ENCODE results near the gene OSBPL2. TPM values are rescaled to one million over a fixed set of nuclear protein-coding genes. Genes with fewer than 3 reads are reported as not detected.

The OSBPL2 gene
- polyA plus RNA-seq, 1 donor (not counting 4 experiments of a cell fraction or from before 2014, with no cell fraction given), result 15.9 TPM

GRCh38 chr20:62322492-62323041, 84.2 kb downstream of the OSBPL2 start:
- Histone ChIP-seq H3K27me3 (ENCODE audit: control insufficient read depth, extremely low read depth, insufficient read depth, low read length) (no peaks in the 10 kb centered on the region), H3K79me2 (ENCODE audit: control insufficient read depth, insufficient read depth, low read length) (no peaks in the 10 kb centered on the region), H3K27ac (ENCODE audit: control insufficient read depth, insufficient read depth, low read length) (no peak overlapping the region), H4K20me1 (ENCODE audit: control insufficient read depth, extremely low read depth, insufficient read depth, low read length) (peaks cover 4% of the 10 kb centered on the region), H3K4me3 (ENCODE audit: control insufficient read depth in 2 of 3, extremely low read depth in 1 of 3, insufficient read depth in 2 of 3, low read depth in 1 of 3, low read length in 3 of 3) (no peak overlapping the region), H3K9me3 (ENCODE audit: control insufficient read depth, low read depth, low read length) (no peaks in the 10 kb centered on the region), H3K4me1 (ENCODE audit: control insufficient read depth, extremely low read depth, insufficient read depth, low read length) (peaks cover under 1% of the 10 kb centered on the region), H2AFZ (ENCODE audit: control insufficient read depth, low read length) (no peak overlapping the region), H3K4me2 (ENCODE audit: control insufficient read depth, extremely low read depth, insufficient read depth, low read depth, low read length) (no peak overlapping the region), H3K36me3 (ENCODE audit: control insufficient read depth in 2 of 2, extremely low read depth in 1 of 2, insufficient read depth in 2 of 2, low read length in 2 of 2) (peaks cover 43 to 46% of the 10 kb centered on the region in 2 experiments), H3K9me1 (ENCODE audit: control insufficient read depth, extremely low read depth, insufficient read depth, low read length) (no peaks in the 10 kb centered on the region), H3K9ac (ENCODE audit: control insufficient read depth, extremely low read depth, insufficient read depth, low read length) (no peak overlapping the region)
- DNase-seq (ENCODE audit: low read depth, low spot score) (no peak), FAIRE-seq (no peak)
- no peak for TF ChIP-seq EZH2 (IDR thresholded peaks at IDR 0.05; ENCODE audit: low read length)
- TF ChIP-seq, protein P1, sequence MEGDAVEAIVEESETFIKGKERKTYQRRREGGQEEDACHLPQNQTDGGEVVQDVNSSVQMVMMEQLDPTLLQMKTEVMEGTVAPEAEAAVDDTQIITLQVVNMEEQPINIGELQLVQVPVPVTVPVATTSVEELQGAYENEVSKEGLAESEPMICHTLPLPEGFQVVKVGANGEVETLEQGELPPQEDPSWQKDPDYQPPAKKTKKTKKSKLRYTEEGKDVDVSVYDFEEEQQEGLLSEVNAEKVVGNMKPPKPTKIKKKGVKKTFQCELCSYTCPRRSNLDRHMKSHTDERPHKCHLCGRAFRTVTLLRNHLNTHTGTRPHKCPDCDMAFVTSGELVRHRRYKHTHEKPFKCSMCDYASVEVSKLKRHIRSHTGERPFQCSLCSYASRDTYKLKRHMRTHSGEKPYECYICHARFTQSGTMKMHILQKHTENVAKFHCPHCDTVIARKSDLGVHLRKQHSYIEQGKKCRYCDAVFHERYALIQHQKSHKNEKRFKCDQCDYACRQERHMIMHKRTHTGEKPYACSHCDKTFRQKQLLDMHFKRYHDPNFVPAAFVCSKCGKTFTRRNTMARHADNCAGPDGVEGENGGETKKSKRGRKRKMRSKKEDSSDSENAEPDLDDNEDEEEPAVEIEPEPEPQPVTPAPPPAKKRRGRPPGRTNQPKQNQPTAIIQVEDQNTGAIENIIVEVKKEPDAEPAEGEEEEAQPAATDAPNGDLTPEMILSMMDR (optimal IDR thresholded peaks at IDR 0.05 in 1 of 3, IDR thresholded peaks at IDR 0.05 in 1 of 3, conservative IDR thresholded peaks at IDR 0.05 in 1 of 3; ENCODE audit: extremely low read depth in 1 of 3, insufficient read depth in 2 of 3, low read length in 3 of 3), result no peak
- dilution Hi-C loops (cut with MboI; ENCODE audit: extremely low pct_ligation_motif_present, low sequenced_read_pairs), result no loop called here

- H3K9me1 ChIP-seq (ENCODE audit: control insufficient read depth, extremely low read depth, insufficient read depth, low read length), result no peaks in the 10 kb centered on the region
- peaks cover 3% of the 10 kb centered on the region for H4K20me1 ChIP-seq (ENCODE audit: control insufficient read depth, extremely low read depth, insufficient read depth, low read length)
- H3K9me3 ChIP-seq (ENCODE audit: control insufficient read depth, low read depth, low read length), result no peaks in the 10 kb centered on the region
- no peaks in the 10 kb centered on the region for H3K79me2 ChIP-seq (ENCODE audit: control insufficient read depth, insufficient read depth, low read length)
- DNase-seq (ENCODE audit: low read depth, low spot score) (no peak), FAIRE-seq (no peak)
- H3K4me1 ChIP-seq (ENCODE audit: control insufficient read depth, extremely low read depth, insufficient read depth, low read length), result no peaks in the 10 kb centered on the region
- no peaks in the 10 kb centered on the region for H3K27me3 ChIP-seq (ENCODE audit: control insufficient read depth, extremely low read depth, insufficient read depth, low read length)
- H2AFZ ChIP-seq (ENCODE audit: control insufficient read depth, low read length), result no peak overlapping the region
- no peak overlapping the region for H3K27ac ChIP-seq (ENCODE audit: control insufficient read depth, insufficient read depth, low read length)
- H3K4me2 ChIP-seq (ENCODE audit: control insufficient read depth, extremely low read depth, insufficient read depth, low read depth, low read length), result no peak overlapping the region
- dilution Hi-C loops (cut with MboI; ENCODE audit: extremely low pct_ligation_motif_present, low sequenced_read_pairs), result no loop called here
- TF ChIP-seq, protein P1 (optimal IDR thresholded peaks at IDR 0.05 in 1 of 3, IDR thresholded peaks at IDR 0.05 in 1 of 3, conservative IDR thresholded peaks at IDR 0.05 in 1 of 3; ENCODE audit: extremely low read depth in 1 of 3, insufficient read depth in 2 of 3, low read length in 3 of 3), result no peak
- TF ChIP-seq EZH2 (IDR thresholded peaks at IDR 0.05; ENCODE audit: low read length), result no peak
- peaks cover 45 to 48% of the 10 kb centered on the region in 2 experiments for H3K36me3 ChIP-seq (ENCODE audit: control insufficient read depth in 2 of 2, extremely low read depth in 1 of 2, insufficient read depth in 2 of 2, low read length in 2 of 2)
- no peak overlapping the region for H3K4me3 ChIP-seq (ENCODE audit: control insufficient read depth in 2 of 3, extremely low read depth in 1 of 3, insufficient read depth in 2 of 3, low read depth in 1 of 3, low read length in 3 of 3)
- no peak overlapping the region for H3K9ac ChIP-seq (ENCODE audit: control insufficient read depth, extremely low read depth, insufficient read depth, low read length)
Measured at GRCh38 chr20:62323146-62323979, 85.0 kb downstream of the OSBPL2 start.

All from keratinocyte (primary cell).